Measurements from ENCODE around the gene SLC9A9. TPM values are rescaled to one million over a fixed set of nuclear protein-coding genes. Genes with fewer than 3 reads are reported as not detected.

SLC9A9 gene
- total and polyA plus RNA-seq, 2 of the 8 experiments (the other 6 are each of a cell fraction or from before 2014, with no cell fraction given): 0.48 to 1.1 TPM

GRCh38 chr3:143514874-143515273 is 333.4 kb downstream of the SLC9A9 start:
- H4K5ac ChIP-seq (ENCODE audit: insufficient read length, low read depth, low read length): no peak overlapping the region
- no peaks in the 10 kb centered on the region for H3K36me3 ChIP-seq (ENCODE audit: control insufficient read depth in 2 of 4, insufficient read depth in 4 of 4, low read length in 3 of 4)
- H4K20me1 ChIP-seq (replicated peaks in 1 of 2; ENCODE audit: control insufficient read depth in 1 of 2, insufficient read depth in 2 of 2, low read length in 2 of 2): no peaks in the 10 kb centered on the region
- H3K14ac ChIP-seq (ENCODE audit: insufficient read length): no peak overlapping the region
- no peak overlapping the region for H3K56ac ChIP-seq (replicated peaks; ENCODE audit: insufficient read length, low read depth, low read length)
- no peak overlapping the region for H4K91ac ChIP-seq (replicated peaks; ENCODE audit: insufficient read length, low read length)
- DNase-seq (ENCODE audit: low read depth in 1 of 2, low spot score in 2 of 2) (no peak), FAIRE-seq (no peak)
- no peak overlapping the region for H3K23ac ChIP-seq (ENCODE audit: insufficient read length)
- no peak overlapping the region for H4K8ac ChIP-seq (ENCODE audit: extremely low read depth, insufficient read depth, low read length)
- no peaks in the 10 kb centered on the region for H3K23me2 ChIP-seq (ENCODE audit: low read depth, low read length)
- no peak overlapping the region for H2BK120ac ChIP-seq (replicated peaks; ENCODE audit: low read depth, low read length)
- no peak overlapping the region for H3K4ac ChIP-seq (replicated peaks; ENCODE audit: insufficient read length, low read depth, low read length)
- no peak overlapping the region for H2BK12ac ChIP-seq (ENCODE audit: low read depth, low read length)
- H3K4me3 ChIP-seq (ENCODE audit: extremely low read depth in 1 of 4, insufficient read depth in 2 of 4, low read depth in 3 of 4, low read length in 4 of 4): no peak overlapping the region
- H3K18ac ChIP-seq (ENCODE audit: extremely low read depth, low read length): no peak overlapping the region
- H3K79me2 ChIP-seq (ENCODE audit: control insufficient read depth in 1 of 2, insufficient read depth in 2 of 2, low read length in 2 of 2): no peaks in the 10 kb centered on the region
- no peak overlapping the region for H2AK5ac ChIP-seq (ENCODE audit: low read depth, low read length)
- WGBS, 2 experiments (ENCODE audit: extremely low coverage in 1 of 2, insufficient coverage in 1 of 2, insufficient read length in 1 of 2, insufficient replicate concordance in 2 of 2, low coverage in 1 of 2, low lambda C conversion rate in 2 of 2, missing lambda C conversion rate in 1 of 2): 79% methylated on average over 2 of the region's 2 CpGs; no CpG with 5 or more reads in 1 of the 2 experiments
- no peak overlapping the region for H2BK15ac ChIP-seq (ENCODE audit: low read length)
- no peak overlapping the region for H3K27ac ChIP-seq (ENCODE audit: low read depth, low read length)
- H3K4me2 ChIP-seq (ENCODE audit: insufficient read depth in 1 of 2, low read depth in 2 of 2, low read length in 2 of 2): no peak overlapping the region
- H2BK5ac ChIP-seq (ENCODE audit: low read depth, low read length): no peak overlapping the region
- CTCF ChIA-PET (ENCODE audit: partially characterized antibody): interaction anchor here (0.7 to 1.5 kb wide), 4 partner anchors 37 to 270 kb away, joined by 3 to 6 read pairs (median 4); no protein-coding TSS in a partner anchor
- no peak overlapping the region for H3K9ac ChIP-seq (replicated peaks in 1 of 4; ENCODE audit: extremely low read depth in 1 of 4, low read depth in 3 of 4, low read length in 3 of 4)
- no peaks in the 10 kb centered on the region; the same call in 1 of the 2 replicates for H3K79me1 ChIP-seq (ENCODE audit: low read depth, low read length)
- H2AFZ ChIP-seq (ENCODE audit: low read length): no peak overlapping the region
- H3K4me1 ChIP-seq (replicated peaks in 1 of 4; ENCODE audit: control insufficient read depth in 3 of 4, insufficient read depth in 4 of 4, low read length in 3 of 4): peaks cover 0 to 3% (median 0%) of the 10 kb centered on the region in 4 experiments; a peak in 1 of 7 replicates
- TF ChIP-seq SRF (IDR thresholded peaks at IDR 0.05; ENCODE audit: low read depth, low read length) (no peak), JUND (IDR thresholded peaks at IDR 0.05; ENCODE audit: low read length) (no peak)
- POLR2A ChIA-PET (ENCODE audit: partially characterized antibody): no interaction called here
- no peaks in the 10 kb centered on the region for H3K9me3 ChIP-seq (ENCODE audit: insufficient read depth in 2 of 2, low read depth in 1 of 2, low read length in 1 of 2)
- peaks cover 0 to 1% (median 0%) of the 10 kb centered on the region in 4 experiments; a peak in 1 of 7 replicates for H3K27me3 ChIP-seq (replicated peaks in 1 of 4; ENCODE audit: control insufficient read depth in 3 of 4, extremely low read depth in 1 of 4, insufficient read depth in 3 of 4, low read length in 3 of 4)
- no peak overlapping the region for H2BK20ac ChIP-seq (ENCODE audit: low read length)
